OCI-LY1 (cell line): Measurements from ENCODE around the gene FGF22.

Source experiments
- H2AFZ ChIP-seq: fragments of 200-600 bp; sonication (generic), shearing (Covaris generic); 2 replicates; pipeline ENCODE4 v1.6.0; 2014; ENCODE audit warnings: antibody characterized with exemption, mild to moderate bottlenecking, low read length
- H3F3A ChIP-seq: fragments of 200-600 bp; sonication (generic), shearing (Covaris generic); 2 replicates; pipeline ENCODE4 v1.6.0; 2014; ENCODE audit warnings: mild to moderate bottlenecking, antibody characterized with exemption, low read length, moderate library complexity; ENCODE audit not compliant: insufficient read depth
- H3K27ac ChIP-seq: fragments of 200-600 bp; sonication (generic); 2 replicates; pipeline ENCODE4 v1.5.1; 2014; ENCODE audit warnings: low read length, mixed run types, mild to moderate bottlenecking, low read depth; ENCODE audit not compliant: poor library complexity, severe bottlenecking
- H3K27me3 ChIP-seq: fragments of 200-600 bp; sonication (generic); 2 replicates; pipeline ENCODE4 v1.6.0; 2014; ENCODE audit warnings: antibody characterized with exemption, mild to moderate bottlenecking, low read length, moderate library complexity; ENCODE audit not compliant: insufficient read depth
- H3K36me3 ChIP-seq: fragments of 200-600 bp; sonication (generic); 2 replicates; pipeline ENCODE4 v1.6.1; 2014; ENCODE audit warnings: mild to moderate bottlenecking, antibody characterized with exemption, low read length, moderate library complexity, mixed read lengths; ENCODE audit not compliant: insufficient read depth
- H3K4me1 ChIP-seq: fragments of 200-600 bp; sonication (generic); 2 replicates; pipeline ENCODE4 v1.5.1; 2014; ENCODE audit warnings: mild to moderate bottlenecking, low read length, moderate library complexity; ENCODE audit not compliant: insufficient read depth, severe bottlenecking
- H3K4me2 ChIP-seq: fragments of 200-600 bp; sonication (generic), shearing (Covaris generic); 2 replicates; pipeline ENCODE4 v1.6.1; 2014; ENCODE audit warnings: low read length
- H3K4me3 ChIP-seq: fragments of 200-600 bp; sonication (generic); 2 replicates; pipeline ENCODE4 v1.5.1; 2014; ENCODE audit warnings: low read length, low read depth, mild to moderate bottlenecking, mixed read lengths; ENCODE audit not compliant: poor library complexity, severe bottlenecking
- H3K79me2 ChIP-seq: fragments of 200-600 bp; shearing (Covaris generic); 2 replicates; pipeline ENCODE4 v1.6.1; 2016; ENCODE audit warnings: mixed run types, low read length, mixed read lengths; ENCODE audit not compliant: insufficient read depth
- H3K9ac ChIP-seq: fragments of 200-600 bp; sonication (generic), shearing (Covaris generic); 2 replicates; pipeline ENCODE4 v1.6.1; 2014; ENCODE audit warnings: mild to moderate bottlenecking, low read length, mixed read lengths
- H3K9me2 ChIP-seq: fragments of 200-600 bp; sonication (generic), shearing (Covaris generic); 2 replicates; pipeline ENCODE4 v1.6.1; 2014; ENCODE audit warnings: low read depth, mild to moderate bottlenecking, low read length, mixed read lengths
- H3K9me3 ChIP-seq: fragments of 200-600 bp; shearing (Covaris generic); 2 replicates; pipeline ENCODE4 v1.6.1; 2014; ENCODE audit warnings: low read length, mixed read lengths
- H4K20me1 ChIP-seq: fragments of 200-600 bp; sonication (generic), shearing (Covaris generic); 2 replicates; pipeline ENCODE4 v1.6.0; 2016; ENCODE audit warnings: mild to moderate bottlenecking, low read length; ENCODE audit not compliant: insufficient read depth
- EZH2 ChIP-seq: fragments of 200-600 bp; sonication (generic), shearing (Covaris generic); IDR thresholded peaks from 2 replicates; pipeline ENCODE4 v1.8.0; 2017; ENCODE audit warnings: borderline replicate concordance, mixed run types, mild to moderate bottlenecking, antibody characterized with exemption, low read length, moderate library complexity, mixed read lengths
- TF ChIP-seq, protein P1 (sequence below): fragments of 200-600 bp; sonication (generic), shearing (Covaris generic); IDR thresholded peaks from 2 replicates; pipeline ENCODE4 v1.5.1; 2017; ENCODE audit warnings: mild to moderate bottlenecking, antibody characterized with exemption, low read length, moderate library complexity, mixed read lengths

FGF22 gene

DNA sequence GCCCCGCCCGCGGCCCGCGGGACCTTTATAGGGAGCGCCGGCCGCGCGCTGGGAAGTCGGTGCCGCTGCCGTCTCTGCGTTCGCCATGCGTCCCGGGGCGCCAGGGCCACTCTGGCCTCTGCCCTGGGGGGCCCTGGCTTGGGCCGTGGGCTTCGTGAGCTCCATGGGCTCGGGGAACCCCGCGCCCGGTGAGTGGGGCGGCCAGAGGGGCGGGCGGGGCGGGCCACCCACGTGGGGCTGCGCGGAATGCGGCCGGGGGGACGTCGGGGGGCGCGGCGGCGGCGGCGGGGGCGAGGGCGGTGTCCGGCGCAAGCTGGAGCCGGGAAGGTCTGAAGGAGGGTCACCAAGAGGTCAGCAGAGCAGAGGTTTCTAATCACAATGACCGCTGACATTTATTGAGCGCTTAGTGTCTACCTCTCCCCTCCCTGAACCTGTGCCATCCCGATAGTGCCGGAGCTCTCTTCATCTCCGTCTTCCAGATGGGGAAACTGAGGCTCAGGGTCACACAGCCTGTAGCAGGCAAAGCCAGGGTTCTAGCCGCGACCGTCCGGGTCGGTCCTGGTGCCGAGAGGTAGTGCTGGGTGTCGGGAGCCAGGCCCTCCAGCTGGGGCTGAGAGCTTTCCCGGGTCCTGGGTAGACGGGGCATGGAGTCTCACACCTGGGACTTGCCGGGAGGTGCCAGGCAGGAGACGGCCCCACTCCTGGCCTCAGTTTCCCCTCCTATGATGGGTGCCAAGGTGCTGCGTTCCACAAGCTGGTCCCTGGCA is 36.8 kb downstream of the FGF22 start, which contains the start of gene FSTL3:
FSTL3 (plus strand) TSS at position 54 of the 767 bp plus-strand sequence; CDS start at position 86, 32 bp downstream.
- H3K4me3 ChIP-seq, result no peak within 1 kb of the TSS
- no peak within 1 kb of the TSS for H2AFZ ChIP-seq
- TF ChIP-seq EZH2, result no peak
- TF ChIP-seq, protein P1, sequence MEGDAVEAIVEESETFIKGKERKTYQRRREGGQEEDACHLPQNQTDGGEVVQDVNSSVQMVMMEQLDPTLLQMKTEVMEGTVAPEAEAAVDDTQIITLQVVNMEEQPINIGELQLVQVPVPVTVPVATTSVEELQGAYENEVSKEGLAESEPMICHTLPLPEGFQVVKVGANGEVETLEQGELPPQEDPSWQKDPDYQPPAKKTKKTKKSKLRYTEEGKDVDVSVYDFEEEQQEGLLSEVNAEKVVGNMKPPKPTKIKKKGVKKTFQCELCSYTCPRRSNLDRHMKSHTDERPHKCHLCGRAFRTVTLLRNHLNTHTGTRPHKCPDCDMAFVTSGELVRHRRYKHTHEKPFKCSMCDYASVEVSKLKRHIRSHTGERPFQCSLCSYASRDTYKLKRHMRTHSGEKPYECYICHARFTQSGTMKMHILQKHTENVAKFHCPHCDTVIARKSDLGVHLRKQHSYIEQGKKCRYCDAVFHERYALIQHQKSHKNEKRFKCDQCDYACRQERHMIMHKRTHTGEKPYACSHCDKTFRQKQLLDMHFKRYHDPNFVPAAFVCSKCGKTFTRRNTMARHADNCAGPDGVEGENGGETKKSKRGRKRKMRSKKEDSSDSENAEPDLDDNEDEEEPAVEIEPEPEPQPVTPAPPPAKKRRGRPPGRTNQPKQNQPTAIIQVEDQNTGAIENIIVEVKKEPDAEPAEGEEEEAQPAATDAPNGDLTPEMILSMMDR, result no peak
- no peaks in the 10 kb centered on the region for H4K20me1 ChIP-seq
- H3K9ac ChIP-seq, result no peak within 1 kb of the TSS
- H3F3A ChIP-seq, result no peaks in the 10 kb centered on the region
- H3K9me2 ChIP-seq, result no peaks in the 10 kb centered on the region
- no peak within 1 kb of the TSS for H3K27ac ChIP-seq
- H3K79me2 ChIP-seq, result no peaks in the 10 kb centered on the region
- H3K4me2 ChIP-seq, result no peak within 1 kb of the TSS
- peaks cover 7% of the 10 kb centered on the region; the same call in 1 of the 2 replicates for H3K27me3 ChIP-seq
- peaks cover 6% of the 10 kb centered on the region for H3K4me1 ChIP-seq
- no peaks in the 10 kb centered on the region for H3K9me3 ChIP-seq
- no peaks in the 10 kb centered on the region for H3K36me3 ChIP-seq

DNA sequence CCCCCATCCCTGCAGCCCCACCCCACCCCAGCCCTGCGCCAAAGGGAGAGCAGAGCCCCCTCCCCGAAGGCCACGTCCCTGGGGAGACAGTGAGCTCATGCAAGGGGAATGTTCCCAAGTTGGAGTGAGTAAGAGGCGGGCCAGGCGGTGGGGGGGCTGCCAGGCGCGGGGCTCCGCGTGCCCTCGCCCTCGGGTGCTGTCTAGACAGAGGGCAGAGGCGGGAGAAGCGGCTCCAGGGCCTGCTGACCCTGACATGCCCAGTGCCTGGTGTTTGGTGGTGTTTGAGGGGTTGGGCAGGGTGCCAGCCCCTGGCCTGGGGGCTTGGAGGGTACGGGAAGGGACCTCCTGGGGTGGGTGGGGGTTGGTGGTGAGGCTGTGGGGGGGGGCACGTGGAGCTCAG is 37.5 kb downstream of the FGF22 start:
- peaks cover 6% of the 10 kb centered on the region for H3K4me1 ChIP-seq
- TF ChIP-seq, protein P1, result no peak
- TF ChIP-seq EZH2, result no peak
- no peaks in the 10 kb centered on the region for H3K9me3 ChIP-seq
- H3K36me3 ChIP-seq, result no peaks in the 10 kb centered on the region
- no peaks in the 10 kb centered on the region for H4K20me1 ChIP-seq
- H3F3A ChIP-seq, result no peaks in the 10 kb centered on the region
- H3K9ac ChIP-seq, result no peak overlapping the region
- H3K27me3 ChIP-seq, result peaks cover 4% of the 10 kb centered on the region; the same call in 1 of the 2 replicates
- no peaks in the 10 kb centered on the region for H3K9me2 ChIP-seq
- no peak overlapping the region for H2AFZ ChIP-seq
- H3K27ac ChIP-seq, result no peak overlapping the region
- H3K4me3 ChIP-seq, result no peak overlapping the region
- no peak overlapping the region for H3K4me2 ChIP-seq
- H3K79me2 ChIP-seq, result no peaks in the 10 kb centered on the region

DNA sequence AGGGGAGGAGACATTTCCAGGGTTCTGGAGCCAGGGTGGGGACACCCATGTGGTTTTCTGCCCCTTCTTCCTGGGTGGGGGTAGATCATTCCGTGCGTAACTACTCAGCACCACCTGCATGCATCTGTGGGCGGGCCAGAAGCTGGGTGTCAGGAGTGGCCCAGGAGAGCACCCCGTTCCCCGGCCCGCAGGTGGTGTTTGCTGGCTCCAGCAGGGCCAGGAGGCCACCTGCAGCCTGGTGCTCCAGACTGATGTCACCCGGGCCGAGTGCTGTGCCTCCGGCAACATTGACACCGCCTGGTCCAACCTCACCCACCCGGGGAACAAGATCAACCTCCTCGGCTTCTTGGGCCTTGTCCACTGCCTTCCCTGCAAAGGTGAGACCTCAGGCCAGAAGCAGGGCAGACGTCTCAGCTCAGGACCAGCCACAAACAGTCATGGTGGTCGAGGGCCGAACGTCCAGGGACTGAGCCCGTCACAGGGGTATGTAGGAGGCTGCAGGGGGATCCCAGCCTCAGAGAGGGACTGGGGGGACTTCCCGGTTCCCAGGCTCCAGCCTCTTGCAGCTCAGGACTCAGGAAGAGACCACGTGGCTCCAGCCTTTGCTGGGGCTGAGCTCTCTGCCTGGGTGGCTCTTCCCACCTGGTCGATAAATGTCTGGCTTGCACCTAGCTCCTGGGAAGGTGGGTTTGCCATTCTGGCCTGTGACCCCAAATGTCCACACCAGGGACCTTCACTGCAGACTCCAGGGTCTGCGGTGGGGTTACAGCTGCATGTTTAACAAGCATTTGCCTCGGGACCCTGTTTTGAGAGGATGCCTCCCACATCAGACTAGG is 38.1 kb downstream of the FGF22 start:
- H3K4me2 ChIP-seq, result no peak overlapping the region
- H3F3A ChIP-seq, result no peaks in the 10 kb centered on the region
- TF ChIP-seq EZH2, result no peak
- TF ChIP-seq, protein P1, result no peak
- H3K36me3 ChIP-seq, result no peaks in the 10 kb centered on the region
- H2AFZ ChIP-seq, result no peak overlapping the region
- no peak overlapping the region for H3K27ac ChIP-seq
- H4K20me1 ChIP-seq, result no peaks in the 10 kb centered on the region
- peaks cover 4% of the 10 kb centered on the region; the same call in 1 of the 2 replicates for H3K27me3 ChIP-seq
- H3K4me1 ChIP-seq, result peaks cover 6% of the 10 kb centered on the region
- no peaks in the 10 kb centered on the region for H3K9me2 ChIP-seq
- no peaks in the 10 kb centered on the region for H3K9me3 ChIP-seq
- H3K9ac ChIP-seq, result no peak overlapping the region
- H3K4me3 ChIP-seq, result no peak overlapping the region
- H3K79me2 ChIP-seq, result no peaks in the 10 kb centered on the region
